Cardiac muscle cell (in vitro differentiated cells and primary cell): ENCODE data around the gene SPECC1. TPM values are rescaled to one million over a fixed set of nuclear protein-coding genes. Genes with fewer than 3 reads are reported as not detected.
A peak's percentile ranks its signal among the peaks of the same experiment; 100 is the strongest.

Source experiments
- DNase-seq, 2 donors: peaks; one replicate each; pipeline versions ENCODE4 v3.0.0 to v3.0.0-alpha.2; 2010 to 2017; ENCODE audit warnings: low read depth in 1 of 2, low spot score in 1 of 2
- H3K27ac ChIP-seq: fragments of 200-600 bp; sonication (generic); 2 replicates; pipeline ENCODE4 v1.5.1; 2016
- H3K27me3 ChIP-seq: fragments of 200-600 bp; sonication (generic); 2 replicates; pipeline ENCODE4 v1.6.0; 2016; ENCODE audit warnings: control low read depth
- H3K36me3 ChIP-seq: fragments of 200-600 bp; sonication (generic); 2 replicates; pipeline ENCODE4 v1.5.1; 2016; ENCODE audit warnings: control low read depth
- H3K4me1 ChIP-seq: fragments of 200-600 bp; sonication (generic); 2 replicates; pipeline ENCODE4 v1.8.1; 2017; ENCODE audit warnings: low read depth, mild to moderate bottlenecking, mixed run types
- H3K4me3 ChIP-seq: fragments of 200-600 bp; sonication (generic); 2 replicates; pipeline ENCODE4 v1.5.1; 2016; ENCODE audit warnings: mild to moderate bottlenecking
- H3K9me3 ChIP-seq: fragments of 200-600 bp; sonication (generic); 2 replicates; pipeline ENCODE4 v1.5.1; 2017; ENCODE audit warnings: low read depth, mild to moderate bottlenecking, control low read depth
- CTCF ChIP-seq: IDR thresholded peaks from 2 replicates; pipeline ENCODE4 v1.5.1; 2012; ENCODE audit warnings: low read depth, mild to moderate bottlenecking, low read length
- polyA plus RNA-seq: library from polyadenylated mRNA; unstranded; fragments of >200 nt; fragmentation: Nextera tagmentation; extraction: Ambion mirVana; gene quantifications from 2 replicates; pipeline ENCODE4 v1.2.1, GENCODE V29; 2016
- total RNA-seq: library from RNA; depleted of rRNA; stranded (reverse); fragments of >200 nt; gene quantifications from 2 replicates; pipeline ENCODE4 v1.2.3, GENCODE V29; 2016

Gene SPECC1
- total and polyA plus RNA-seq, 2 experiments from 2014 or later, result 13.6 to 48.7 TPM

GRCh38 chr17:20302246-20302917 is 293.2 kb downstream of the SPECC1 start:
- Histone ChIP-seq H3K4me1 (no peaks in the 10 kb centered on the region), H3K9me3 (no peaks in the 10 kb centered on the region), H3K36me3 (no peaks in the 10 kb centered on the region), H3K27ac (no peak overlapping the region), H3K27me3 (no peaks in the 10 kb centered on the region), H3K4me3 (no peak overlapping the region)
- no peak for TF ChIP-seq CTCF
- DNase-seq, result peak in 1 of 2 donors; percentile 9

GRCh38 chr17:20304961-20305360 is 295.8 kb downstream of the SPECC1 start:
- H3K9me3 ChIP-seq, result no peaks in the 10 kb centered on the region
- no peaks in the 10 kb centered on the region for H3K27me3 ChIP-seq
- TF ChIP-seq CTCF, result no peak
- no peak for DNase-seq
- no peak overlapping the region for H3K27ac ChIP-seq
- no peak overlapping the region for H3K4me3 ChIP-seq
- no peaks in the 10 kb centered on the region for H3K36me3 ChIP-seq
- H3K4me1 ChIP-seq, result no peaks in the 10 kb centered on the region

- no peaks in the 10 kb centered on the region for H3K4me1 ChIP-seq
- DNase-seq, result no peak
- no peak overlapping the region for H3K4me3 ChIP-seq
- no peaks in the 10 kb centered on the region for H3K9me3 ChIP-seq
- no peaks in the 10 kb centered on the region for H3K36me3 ChIP-seq
- no peak overlapping the region for H3K27ac ChIP-seq
- H3K27me3 ChIP-seq, result no peaks in the 10 kb centered on the region
- no peak for TF ChIP-seq CTCF
Observed at GRCh38 chr17:20306924-20307323, 297.8 kb downstream of the SPECC1 start.

- no peaks in the 10 kb centered on the region for H3K4me1 ChIP-seq
- no peak for TF ChIP-seq CTCF
Observed at GRCh38 chr17:20307326-20307910, 298.3 kb downstream of the SPECC1 start.

GRCh38 chr17:20310481-20310880 is 301.3 kb downstream of the SPECC1 start:
- H3K9me3 ChIP-seq, result no peaks in the 10 kb centered on the region
- no peak for DNase-seq
- H3K4me1 ChIP-seq, result no peaks in the 10 kb centered on the region
- no peaks in the 10 kb centered on the region for H3K36me3 ChIP-seq
- no peak for TF ChIP-seq CTCF
- H3K4me3 ChIP-seq, result no peak overlapping the region
- no peak overlapping the region for H3K27ac ChIP-seq
- no peaks in the 10 kb centered on the region for H3K27me3 ChIP-seq

More at GRCh38 chr17:20307326-20307910, 298.3 kb downstream of the SPECC1 start:
- no peaks in the 10 kb centered on the region for H3K27me3 ChIP-seq
- H3K4me3 ChIP-seq, result no peak overlapping the region
- no peak for DNase-seq
- no peaks in the 10 kb centered on the region for H3K9me3 ChIP-seq
- no peaks in the 10 kb centered on the region for H3K36me3 ChIP-seq
- no peak overlapping the region for H3K27ac ChIP-seq
